Naive B cell (primary cell): Measurements from ENCODE around the gene F2RL3. TPM values are rescaled to one million over a fixed set of nuclear protein-coding genes. Genes with fewer than 3 reads are reported as not detected.

ENCODE experiments used
- ATAC-seq, 2 donors: fragments of 150-1000 bp; cut with Tn5 transposase; 2 replicates each; pipeline ENCODE4 v1.10.0; 2021; ENCODE audit warnings: low read depth in 2 of 2, mild to moderate bottlenecking in 2 of 2, moderate library complexity in 2 of 2
- DNase-seq: peaks from one replicate; pipeline ENCODE4 v3.0.0; 2022
- H3K27ac Mint-ChIP-seq, 6 donors: one replicate each; pipeline ENCODE4 v1.8.0; 2020 to 2022; ENCODE audit warnings: mild to moderate bottlenecking in 6 of 6, mixed read lengths in 6 of 6, moderate library complexity in 5 of 6, inconsistent platforms in 2 of 6
- H3K27me3 Mint-ChIP-seq, 3 donors: one replicate each; pipeline ENCODE4 v1.8.0; 2021 to 2022; ENCODE audit warnings: mixed read lengths in 3 of 3, mild to moderate bottlenecking in 1 of 3
- H3K36me3 Mint-ChIP-seq, 2 donors: one replicate each; pipeline ENCODE4 v1.8.0; 2020 to 2022; ENCODE audit warnings: mixed read lengths in 2 of 2, inconsistent platforms in 1 of 2, mild to moderate bottlenecking in 1 of 2
- H3K4me1 Mint-ChIP-seq, 3 donors: one replicate each; pipeline ENCODE4 v1.8.0; 2020 to 2022; ENCODE audit warnings: mixed read lengths in 3 of 3, inconsistent platforms in 1 of 3, mild to moderate bottlenecking in 1 of 3, moderate library complexity in 1 of 3
- H3K4me3 Mint-ChIP-seq, 8 donors: one replicate each; pipeline ENCODE4 v1.8.0; 2020 to 2022; ENCODE audit warnings: mild to moderate bottlenecking in 8 of 8, mixed read lengths in 8 of 8, moderate library complexity in 8 of 8, inconsistent platforms in 2 of 8
- H3K9me3 Mint-ChIP-seq, 7 donors: one replicate each; pipeline ENCODE4 v1.8.0; 2020 to 2022; ENCODE audit warnings: mixed read lengths in 7 of 7, mild to moderate bottlenecking in 5 of 7, inconsistent platforms in 2 of 7, moderate library complexity in 1 of 7
- polyA plus RNA-seq, 6 donors: library from polyadenylated mRNA; unstranded; fragments of 300-500 nt; fragmentation: Illumina TruSeq; gene quantifications; one replicate each; pipeline ENCODE4 v1.2.3, GENCODE V29; 2021; ENCODE audit warnings: low read depth in 6 of 6

Gene F2RL3
- polyA plus RNA-seq, 6 donors from 2014 or later, result 0.17 TPM; not detected in 5

DNA sequence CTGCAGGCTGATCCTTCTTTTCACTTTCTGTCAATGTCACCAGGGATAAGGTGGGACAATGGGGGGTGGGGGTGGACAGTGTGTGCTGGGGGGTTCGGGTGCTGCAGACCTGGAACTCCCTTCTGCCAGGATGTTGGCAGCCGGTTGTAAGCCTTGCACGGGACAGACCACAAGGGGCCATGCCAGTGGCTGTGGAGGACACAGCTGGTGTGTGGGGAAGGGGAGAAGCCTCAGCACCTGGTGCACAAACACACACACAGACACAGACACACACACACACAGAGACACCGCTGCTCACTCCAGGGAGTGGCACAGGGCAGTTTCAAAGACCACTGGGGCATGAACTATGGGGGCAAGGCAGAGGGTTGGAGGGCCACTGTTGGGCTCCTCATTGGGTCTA lies 3.6 kb downstream of the F2RL3 start:
- DNase-seq, result no peak
- H3K27me3 Mint-ChIP-seq, result peaks cover 0 to 38% (median 8%) of the 10 kb centered on the region in 3 donors
- peaks cover 22 to 59% (median 58%) of the 10 kb centered on the region in 3 donors for H3K4me1 Mint-ChIP-seq
- H3K4me3 Mint-ChIP-seq, result peak overlapping the region in 2 of 8 donors; percentile 32 to 69
- peak overlapping the region in 2 of 6 donors; percentile 59 to 62 for H3K27ac Mint-ChIP-seq
- H3K9me3 Mint-ChIP-seq, result no peaks in the 10 kb centered on the region
- no peaks in the 10 kb centered on the region for H3K36me3 Mint-ChIP-seq
- no peak for ATAC-seq

DNA sequence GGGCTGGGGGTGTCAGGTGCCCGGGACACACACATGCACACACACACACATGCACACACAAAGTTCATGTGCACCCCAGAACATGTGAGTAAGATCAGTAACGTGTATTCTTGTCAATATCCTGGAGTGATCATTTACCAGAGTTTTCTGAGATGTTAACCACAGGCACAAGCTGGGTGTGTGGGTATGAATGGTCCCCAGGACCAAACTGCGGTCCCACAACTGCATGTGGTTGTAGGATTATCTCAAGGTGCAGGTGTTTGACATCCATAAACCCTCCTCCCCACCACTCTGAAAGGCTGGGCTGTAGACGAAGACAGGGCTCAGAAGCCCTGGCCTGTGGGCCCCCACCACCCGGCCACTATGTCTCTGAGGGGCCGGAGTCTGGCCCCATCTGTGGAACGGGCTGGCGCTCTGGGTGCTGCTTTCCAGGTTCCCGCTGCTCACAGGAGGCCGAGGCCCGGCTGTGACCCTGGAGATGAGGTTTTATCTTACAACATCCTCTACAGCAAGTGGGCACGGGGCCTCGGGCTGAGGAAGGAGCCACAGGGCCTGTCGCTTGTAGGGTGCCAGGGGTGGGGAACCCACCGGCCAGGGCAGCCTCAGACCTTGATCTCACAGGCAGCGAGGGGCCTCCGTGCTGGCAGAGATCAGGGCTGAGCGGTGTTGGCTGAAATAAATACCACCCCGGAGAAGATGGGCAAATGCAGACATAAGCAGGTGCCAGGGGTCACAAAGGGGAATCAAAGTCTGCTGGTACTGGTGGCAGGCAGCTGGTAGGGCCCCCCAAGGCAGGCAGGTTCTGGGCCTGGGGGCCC lies 4.3 kb downstream of the F2RL3 start:
- peak; percentile 8 for DNase-seq
- H3K27ac Mint-ChIP-seq, result peak overlapping the region; percentile 66 to 96 (median 88)
- H3K27me3 Mint-ChIP-seq, result peaks cover 0 to 32% (median 8%) of the 10 kb centered on the region in 3 donors
- H3K4me3 Mint-ChIP-seq, result peak overlapping the region; percentile 33 to 85 (median 73)
- no peaks in the 10 kb centered on the region for H3K36me3 Mint-ChIP-seq
- H3K9me3 Mint-ChIP-seq, result no peaks in the 10 kb centered on the region
- ATAC-seq, result no peak
- H3K4me1 Mint-ChIP-seq, result peaks cover 22 to 61% (median 58%) of the 10 kb centered on the region in 3 donors

DNA sequence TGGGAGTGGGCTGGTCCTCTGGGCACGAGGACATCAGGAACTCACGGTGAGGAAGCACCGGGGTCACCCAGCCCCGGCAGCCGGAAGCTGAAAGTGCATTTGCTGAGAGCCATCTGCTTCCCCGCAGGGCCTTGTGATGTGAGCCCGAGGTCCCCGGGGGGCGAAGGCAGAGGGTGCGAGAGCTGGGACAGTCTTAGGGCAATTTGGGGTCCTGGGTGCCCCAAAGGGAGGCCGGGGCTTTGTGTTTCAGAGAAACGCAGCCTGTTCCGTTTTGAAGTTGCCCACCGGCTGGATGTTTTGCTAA lies 4.8 kb downstream of the F2RL3 start:
- no peaks in the 10 kb centered on the region for H3K9me3 Mint-ChIP-seq
- peaks cover 4 to 31% (median 4%) of the 10 kb centered on the region in 3 donors for H3K27me3 Mint-ChIP-seq
- peak; percentile 62 to 70 for ATAC-seq
- H3K4me1 Mint-ChIP-seq, result peaks cover 24 to 62% (median 58%) of the 10 kb centered on the region in 3 donors
- H3K4me3 Mint-ChIP-seq, result peak overlapping the region; percentile 33 to 85 (median 73)
- DNase-seq, result peak; percentile 65
- no peaks in the 10 kb centered on the region for H3K36me3 Mint-ChIP-seq
- peak overlapping the region; percentile 66 to 96 (median 88) for H3K27ac Mint-ChIP-seq

DNA sequence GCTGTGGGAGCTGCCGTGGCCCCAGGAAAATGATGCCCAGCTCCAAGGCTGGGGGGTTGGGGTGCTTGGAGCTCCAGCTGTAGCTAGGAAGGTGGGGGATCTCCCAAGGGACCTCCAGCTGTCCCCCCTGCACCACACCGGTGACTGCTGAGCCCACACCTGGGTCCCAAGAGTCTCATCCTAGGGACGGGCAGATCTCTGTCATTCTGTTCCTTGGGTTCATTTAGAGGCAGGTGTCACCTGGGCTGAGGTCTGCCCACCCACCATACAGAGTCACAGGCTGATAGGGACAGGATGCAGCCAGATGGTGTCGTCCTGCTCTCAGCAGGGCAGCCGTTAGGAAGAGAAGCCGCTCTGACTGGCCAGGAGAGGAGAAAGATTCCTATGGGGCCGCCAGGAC lies 5.3 kb downstream of the F2RL3 start:
- peaks cover 23 to 63% (median 58%) of the 10 kb centered on the region in 3 donors for H3K4me1 Mint-ChIP-seq
- peaks cover 0 to 29% (median 5%) of the 10 kb centered on the region in 3 donors for H3K27me3 Mint-ChIP-seq
- no peaks in the 10 kb centered on the region for H3K9me3 Mint-ChIP-seq
- DNase-seq (peak; percentile 21), ATAC-seq (peak; percentile 6 to 10)
- H3K4me3 Mint-ChIP-seq, result peak overlapping the region in 6 of 8 donors; percentile 33 to 78 (median 66)
- peak overlapping the region in 5 of 6 donors; percentile 66 to 93 (median 86) for H3K27ac Mint-ChIP-seq
- H3K36me3 Mint-ChIP-seq, result no peaks in the 10 kb centered on the region

DNA sequence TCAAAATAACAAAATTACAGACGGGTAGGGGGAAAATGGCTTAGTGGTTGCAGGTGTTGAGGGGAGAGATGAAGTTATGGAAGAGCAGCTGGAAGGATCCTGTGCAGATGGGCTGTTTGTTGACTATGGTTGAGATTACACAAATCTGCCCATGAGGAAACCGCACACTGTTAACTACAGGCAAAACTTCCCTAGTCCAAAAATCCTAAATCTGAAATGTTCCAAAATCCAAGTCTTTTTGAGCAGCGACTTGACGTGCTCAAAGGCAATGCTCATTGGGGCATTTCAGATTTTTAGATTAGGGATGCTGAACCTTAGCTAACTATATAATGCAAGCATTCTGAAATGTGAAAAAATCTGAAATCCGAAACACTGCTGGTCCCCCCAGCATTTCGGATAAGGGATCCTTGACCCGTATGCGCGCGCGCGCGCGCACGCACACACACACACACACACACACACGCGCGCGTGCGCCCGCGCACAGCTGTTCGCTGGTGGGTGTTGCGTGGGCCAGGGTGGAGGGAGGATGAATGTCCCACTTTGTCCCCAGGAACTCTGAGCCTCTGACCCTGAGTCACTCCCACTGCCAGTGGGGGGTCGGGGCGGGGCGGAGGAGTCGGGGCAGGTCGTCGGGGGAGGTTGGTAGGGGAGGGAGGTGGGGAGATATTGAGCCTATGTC lies 6.8 kb downstream of the F2RL3 start:
- DNase-seq (no peak), ATAC-seq (no peak)
- peak overlapping the region in 3 of 6 donors; percentile 29 to 66 (median 56) for H3K27ac Mint-ChIP-seq
- H3K4me1 Mint-ChIP-seq, result peaks cover 29 to 72% (median 66%) of the 10 kb centered on the region in 3 donors
- no peaks in the 10 kb centered on the region for H3K9me3 Mint-ChIP-seq
- H3K36me3 Mint-ChIP-seq, result no peaks in the 10 kb centered on the region
- peaks cover 0 to 20% (median 5%) of the 10 kb centered on the region in 3 donors for H3K27me3 Mint-ChIP-seq
- peak overlapping the region; percentile 20 to 77 (median 47) for H3K4me3 Mint-ChIP-seq

DNA sequence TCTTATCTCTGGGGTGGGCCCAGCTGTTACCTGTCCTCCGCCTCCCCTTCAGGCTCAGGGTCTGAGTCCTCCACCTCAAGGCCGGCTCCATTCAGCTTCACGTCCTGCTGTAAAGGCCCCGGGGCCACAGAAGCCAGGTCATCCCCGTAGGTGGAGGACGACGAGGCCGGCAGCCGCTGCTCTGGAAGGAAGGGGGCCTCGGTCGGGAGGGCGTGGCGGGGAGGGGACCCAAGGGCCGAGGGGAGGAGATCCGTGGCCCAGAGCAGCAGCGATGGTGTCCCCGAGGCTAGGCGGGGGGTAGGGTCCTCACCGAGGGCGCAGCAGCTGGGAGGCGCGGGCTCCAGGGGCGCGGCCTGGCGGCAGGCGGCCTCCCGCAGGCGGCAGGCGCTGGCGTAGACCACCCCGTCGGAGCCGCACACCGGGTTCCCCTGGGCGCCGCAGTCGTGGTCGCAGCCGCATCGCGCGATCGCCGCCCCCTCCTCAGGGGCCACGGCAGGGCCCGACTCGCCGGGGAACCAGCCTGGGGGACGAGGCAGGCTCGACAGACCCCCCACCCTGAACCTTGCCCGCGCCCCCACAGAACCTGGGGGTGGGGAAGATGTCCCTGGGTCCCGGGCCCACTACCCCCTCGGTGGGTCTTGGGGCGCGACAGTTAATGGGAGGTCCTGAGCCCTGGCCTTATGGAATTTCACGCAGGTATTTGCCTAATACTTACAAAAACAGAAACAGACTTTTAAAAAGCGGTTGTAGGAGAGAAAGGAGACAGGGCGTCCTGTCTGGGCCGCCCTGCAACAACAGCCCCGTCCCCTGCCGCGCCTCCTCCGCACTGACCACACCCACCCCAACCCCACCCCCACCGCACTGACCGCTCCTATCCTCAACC lies 7.6 kb downstream of the F2RL3 start:
- peaks cover 0 to 20% (median 5%) of the 10 kb centered on the region in 3 donors for H3K27me3 Mint-ChIP-seq
- peak overlapping the region in 3 of 6 donors; percentile 16 to 56 (median 39) for H3K27ac Mint-ChIP-seq
- no peaks in the 10 kb centered on the region for H3K9me3 Mint-ChIP-seq
- no peak for DNase-seq
- peaks cover 29 to 67% (median 63%) of the 10 kb centered on the region in 3 donors for H3K4me1 Mint-ChIP-seq
- no peaks in the 10 kb centered on the region for H3K36me3 Mint-ChIP-seq
- peak overlapping the region; percentile 70 to 91 (median 78) for H3K4me3 Mint-ChIP-seq
- peak in 1 of 2 donors; percentile 6 for ATAC-seq

DNA sequence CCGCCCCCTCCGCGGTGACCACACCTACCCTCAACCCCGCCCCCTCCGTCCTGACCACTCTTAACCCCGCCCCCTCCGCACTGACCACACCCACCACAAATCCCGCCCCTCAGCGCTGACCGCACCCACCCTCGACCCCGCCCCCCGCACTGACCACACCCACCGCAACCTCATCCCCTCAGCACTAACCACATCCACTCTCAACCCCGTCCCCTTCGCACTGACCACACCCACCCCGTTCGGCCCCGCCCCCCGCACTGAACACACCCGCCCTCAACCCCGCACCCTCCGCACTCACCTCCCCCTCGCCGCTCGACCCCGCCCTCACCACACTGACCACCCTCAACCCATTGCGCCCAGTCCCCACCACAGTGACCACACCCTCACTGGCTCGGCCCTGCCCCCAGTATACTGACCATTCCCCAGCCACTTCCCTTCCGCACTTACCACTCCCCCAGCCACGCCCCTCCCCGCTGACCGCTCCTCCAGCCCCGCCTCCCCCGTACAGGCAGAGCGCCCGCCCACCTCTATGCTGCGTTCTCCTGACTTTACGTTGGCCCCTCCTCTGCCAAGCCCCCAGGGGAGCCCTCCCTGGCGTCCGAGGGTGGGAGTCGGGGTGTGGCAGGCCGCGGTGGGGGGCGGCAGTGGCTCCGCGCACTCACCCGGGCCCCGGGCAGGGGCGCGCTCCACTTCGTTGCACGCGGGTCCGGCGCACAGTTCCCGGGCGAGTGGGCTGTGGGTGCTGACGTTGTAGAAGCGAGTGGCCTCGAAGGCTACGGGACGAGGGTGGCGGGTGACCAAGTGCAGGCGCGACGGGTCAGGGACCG lies 8.4 kb downstream of the F2RL3 start:
- Mint-ChIP-seq H3K36me3 (no peaks in the 10 kb centered on the region), H3K27ac (peak overlapping the region in 3 of 6 donors; percentile 16 to 70 (median 19)), H3K27me3 (peaks cover 0 to 20% (median 5%) of the 10 kb centered on the region in 3 donors), H3K9me3 (no peaks in the 10 kb centered on the region), H3K4me3 (peak overlapping the region; percentile 70 to 94 (median 84)), H3K4me1 (peaks cover 29 to 60% (median 57%) of the 10 kb centered on the region in 3 donors)
- peak; percentile 57 to 63 for ATAC-seq
- DNase-seq, result peak; percentile 39

DNA sequence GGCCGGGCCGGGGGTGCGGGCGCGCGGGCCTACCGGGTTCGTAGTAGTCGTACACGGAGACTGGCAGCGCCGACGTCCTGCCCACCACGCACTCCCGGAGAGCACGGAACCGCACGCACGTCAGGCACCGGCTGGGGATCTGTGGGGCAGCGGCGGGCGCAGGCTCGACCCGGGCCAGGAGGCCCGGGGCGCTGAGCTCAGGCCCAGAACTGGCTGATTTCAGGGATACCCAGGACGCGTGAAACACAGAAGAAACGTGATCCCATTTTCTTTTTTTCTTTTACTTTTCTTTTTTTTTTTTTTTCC lies 9.0 kb downstream of the F2RL3 start:
- H3K4me3 Mint-ChIP-seq, result peak overlapping the region; percentile 68 to 94 (median 84)
- peaks cover 29 to 54% (median 51%) of the 10 kb centered on the region in 3 donors for H3K4me1 Mint-ChIP-seq
- ATAC-seq (peak in 1 of 2 donors; percentile 15), DNase-seq (peak; percentile 17)
- no peaks in the 10 kb centered on the region for H3K36me3 Mint-ChIP-seq
- no peaks in the 10 kb centered on the region for H3K9me3 Mint-ChIP-seq
- peak overlapping the region in 3 of 6 donors; percentile 70 to 74 (median 70) for H3K27ac Mint-ChIP-seq
- peaks cover 0 to 20% (median 5%) of the 10 kb centered on the region in 3 donors for H3K27me3 Mint-ChIP-seq

DNA sequence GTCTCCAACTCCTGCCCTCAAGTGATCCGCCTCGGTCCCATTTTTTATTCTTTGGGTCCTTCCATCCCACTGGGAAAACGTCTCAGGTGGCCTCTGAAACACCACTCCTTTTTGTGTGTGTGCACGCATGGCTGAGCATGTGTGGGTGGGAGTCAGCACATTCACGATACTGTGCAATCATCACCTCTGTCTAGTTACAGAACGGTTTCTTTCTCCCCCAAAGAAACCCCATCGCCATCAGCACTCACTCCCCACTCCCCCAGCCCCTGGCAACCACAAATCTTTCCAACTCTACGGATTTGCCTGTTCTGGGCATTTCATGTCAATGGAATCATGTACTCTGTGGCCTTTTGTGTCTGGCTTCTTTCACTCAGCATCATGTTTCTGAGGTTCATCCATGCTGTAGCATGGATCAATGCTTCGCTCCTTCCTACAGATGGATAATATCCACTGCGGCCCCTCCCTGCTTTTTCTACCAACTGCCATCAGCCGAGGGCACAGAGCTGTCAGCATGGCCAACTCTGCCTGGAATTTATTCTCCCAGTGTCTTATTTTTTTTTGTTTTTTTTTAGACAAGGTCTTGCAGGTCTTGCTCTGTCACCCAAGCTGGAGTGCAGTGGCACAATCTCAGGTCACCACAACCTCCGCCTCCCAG lies 9.7 kb downstream of the F2RL3 start:
- Mint-ChIP-seq H3K27ac (peak overlapping the region in 5 of 6 donors; percentile 3 to 85 (median 71)), H3K4me3 (peak overlapping the region; percentile 68 to 94 (median 84)), H3K9me3 (no peaks in the 10 kb centered on the region), H3K27me3 (peaks cover 0 to 20% (median 5%) of the 10 kb centered on the region in 3 donors), H3K36me3 (no peaks in the 10 kb centered on the region), H3K4me1 (peaks cover 25 to 48% (median 44%) of the 10 kb centered on the region in 3 donors)
- no peak for ATAC-seq
- DNase-seq, result no peak

DNA sequence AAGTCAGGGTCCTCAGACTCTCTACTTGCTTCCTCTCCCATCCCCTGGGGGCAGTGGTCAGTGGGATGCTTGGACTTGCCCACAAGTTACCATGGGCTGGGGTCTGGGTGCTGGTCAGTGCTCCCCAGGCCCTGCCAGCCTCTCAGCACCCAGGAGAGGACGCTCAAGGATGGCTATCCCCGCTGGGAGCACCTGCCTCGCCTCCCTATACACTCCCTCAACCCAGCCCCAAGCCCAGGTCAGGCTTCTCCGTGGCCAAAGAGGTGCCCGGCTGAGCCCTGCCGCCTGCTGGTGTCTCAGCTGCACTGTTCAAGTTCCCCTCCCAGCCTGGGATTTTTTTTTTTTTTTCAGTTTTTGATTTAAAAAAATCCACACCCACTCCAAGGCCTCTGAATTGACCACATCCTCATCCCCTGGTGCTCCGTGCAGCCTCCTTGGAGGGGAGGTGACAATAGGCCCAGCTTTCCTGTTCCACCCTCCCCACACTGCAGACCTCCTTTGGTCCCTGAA lies 10.8 kb downstream of the F2RL3 start:
- Mint-ChIP-seq H3K27me3 (peaks cover 0 to 18% (median 5%) of the 10 kb centered on the region in 3 donors), H3K9me3 (no peaks in the 10 kb centered on the region), H3K36me3 (no peaks in the 10 kb centered on the region), H3K27ac (peak overlapping the region in 1 of 6 donors; percentile 3), H3K4me3 (peak overlapping the region in 6 of 8 donors; percentile 6 to 84 (median 54)), H3K4me1 (peaks cover 15 to 36% (median 33%) of the 10 kb centered on the region in 3 donors)
- no peak for DNase-seq
- ATAC-seq, result peak; percentile 22 to 26

DNA sequence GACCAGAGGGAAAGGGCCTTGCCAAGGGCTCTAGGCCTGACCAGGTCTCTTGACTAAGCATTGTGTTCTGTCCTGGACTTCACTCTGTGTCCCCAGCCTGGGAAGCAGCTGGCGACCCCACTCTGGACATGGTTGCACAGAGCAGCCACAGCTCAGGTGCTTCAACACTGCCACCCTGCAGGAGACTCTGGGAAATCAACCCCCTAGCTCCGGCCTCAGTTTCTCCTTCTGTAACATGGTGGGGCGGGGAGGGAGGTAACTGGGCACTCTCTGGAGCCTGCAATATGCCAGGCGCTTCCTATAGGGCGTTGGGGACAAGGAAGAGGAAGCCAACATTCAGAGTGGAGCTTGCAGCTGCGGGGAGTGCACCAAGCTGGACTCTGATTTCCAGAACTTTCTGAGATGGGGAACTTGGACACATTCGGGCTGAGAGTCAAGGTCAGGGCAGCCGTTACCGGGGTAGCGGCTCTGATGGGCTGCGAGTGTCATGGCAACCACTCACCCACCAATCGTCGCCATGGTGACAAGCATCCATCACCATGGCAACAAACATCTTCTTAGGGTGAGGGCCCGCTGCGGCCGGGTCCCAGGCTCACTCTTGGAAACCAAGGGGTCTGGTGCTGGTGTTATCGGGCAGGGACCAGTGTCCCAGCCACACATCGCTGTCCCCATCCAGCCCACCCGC lies 12.8 kb downstream of the F2RL3 start:
- peaks cover 0 to 6% (median 5%) of the 10 kb centered on the region in 3 donors for H3K27me3 Mint-ChIP-seq
- no peak for DNase-seq

More for the DNA sequence above, 12.8 kb downstream of the F2RL3 start:
- Mint-ChIP-seq H3K9me3 (no peaks in the 10 kb centered on the region), H3K36me3 (no peaks in the 10 kb centered on the region), H3K27ac (no peak overlapping the region), H3K4me1 (peaks cover 12 to 24% (median 22%) of the 10 kb centered on the region in 3 donors), H3K4me3 (no peak overlapping the region)
- ATAC-seq, result no peak
